Stimulated activated naive B cell treated with anti-CD40 and anti-IgM and Interleukin-4, amounts not matched to agents 10 μg/mL and 1 μg/mL and 100 μg/mL, for 72 hours (primary cell): Measurements from ENCODE around the gene RNF13.

Source experiments
- ATAC-seq, 2 donors: fragments of 150-1000 bp; cut with Tn5 transposase; replicated peaks; 2 replicates each; pipeline ENCODE4 v1.10.0; 2021; ENCODE audit warnings: moderate library complexity in 1 of 2
- DNase-seq: peaks from one replicate; pipeline ENCODE4 v3.0.0; 2021
- H3K27ac Mint-ChIP-seq: one replicate; pipeline ENCODE4 v1.8.0; 2022; ENCODE audit warnings: mild to moderate bottlenecking, mixed read lengths
- H3K27me3 Mint-ChIP-seq, 2 donors: one replicate each; pipeline ENCODE4 v1.8.0; 2022; ENCODE audit warnings: mixed read lengths in 2 of 2
- H3K36me3 Mint-ChIP-seq, 2 donors: one replicate each; pipeline ENCODE4 v1.8.0; 2022; ENCODE audit warnings: mixed read lengths in 2 of 2, mild to moderate bottlenecking in 1 of 2
- H3K4me1 Mint-ChIP-seq, 2 donors: one replicate each; pipeline ENCODE4 v1.8.0; 2022; ENCODE audit warnings: mixed read lengths in 2 of 2, mild to moderate bottlenecking in 1 of 2
- H3K4me3 Mint-ChIP-seq, 2 donors: one replicate each; pipeline ENCODE4 v1.8.0; 2022; ENCODE audit warnings: mild to moderate bottlenecking in 2 of 2, mixed read lengths in 2 of 2, moderate library complexity in 1 of 2
- H3K9me3 Mint-ChIP-seq, 2 donors: one replicate each; pipeline ENCODE4 v1.8.0; 2022; ENCODE audit warnings: mixed read lengths in 2 of 2, mild to moderate bottlenecking in 1 of 2

RNF13 gene, protein sequence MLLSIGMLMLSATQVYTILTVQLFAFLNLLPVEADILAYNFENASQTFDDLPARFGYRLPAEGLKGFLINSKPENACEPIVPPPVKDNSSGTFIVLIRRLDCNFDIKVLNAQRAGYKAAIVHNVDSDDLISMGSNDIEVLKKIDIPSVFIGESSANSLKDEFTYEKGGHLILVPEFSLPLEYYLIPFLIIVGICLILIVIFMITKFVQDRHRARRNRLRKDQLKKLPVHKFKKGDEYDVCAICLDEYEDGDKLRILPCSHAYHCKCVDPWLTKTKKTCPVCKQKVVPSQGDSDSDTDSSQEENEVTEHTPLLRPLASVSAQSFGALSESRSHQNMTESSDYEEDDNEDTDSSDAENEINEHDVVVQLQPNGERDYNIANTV

DNA sequence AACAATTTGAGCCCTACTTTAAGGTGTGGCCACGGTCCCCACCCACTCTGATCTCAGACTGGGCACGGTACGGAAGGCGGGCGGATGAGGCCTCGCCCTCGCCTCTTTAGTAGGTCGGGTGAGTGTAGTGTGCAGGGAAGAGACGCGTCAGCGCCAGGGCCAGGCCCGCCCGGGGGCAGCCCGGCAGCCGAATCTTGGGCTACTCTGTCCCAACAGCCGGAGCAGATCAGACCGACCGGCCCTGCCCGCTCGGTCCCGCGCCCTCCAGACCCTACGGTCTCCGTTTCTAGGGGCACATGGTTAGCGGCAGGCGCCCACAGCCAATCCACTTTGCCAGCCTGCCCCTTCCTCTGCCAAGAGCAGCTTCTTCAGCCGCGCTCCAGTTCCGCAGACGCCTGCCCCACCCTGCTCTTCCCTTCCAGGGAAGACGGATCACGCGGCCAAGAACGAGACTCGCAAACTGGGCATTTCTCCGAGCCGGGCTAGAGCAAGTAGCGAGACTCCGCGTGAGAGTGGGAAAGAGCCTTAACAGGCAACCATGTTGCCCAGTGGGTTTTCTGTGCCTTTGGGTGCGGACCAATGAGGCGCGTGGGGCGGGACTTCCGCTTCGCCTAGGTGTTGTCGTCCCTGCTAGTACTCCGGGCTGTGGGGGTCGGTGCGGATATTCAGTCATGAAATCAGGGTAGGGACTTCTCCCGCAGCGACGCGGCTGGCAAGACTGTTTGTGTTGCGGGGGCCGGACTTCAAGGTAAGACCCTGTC is at the start of gene RNF13:
RNF13 (plus strand) TSS at position 610 of the 761 bp plus-strand sequence. CDS start 32,812 bp downstream, outside the sequence.
- Mint-ChIP-seq H3K27me3 (no peaks in the 10 kb centered on the region), H3K27ac (peak within 1 kb of the TSS; percentile 100), H3K4me1 (peaks cover 31 to 48% of the 10 kb centered on the region in 2 donors), H3K36me3 (peaks cover 0 to 8% of the 10 kb centered on the region in 2 donors), H3K4me3 (peak within 1 kb of the TSS; percentile 97 to 99), H3K9me3 (no peaks in the 10 kb centered on the region)
- ATAC-seq, result peak; percentile 91 to 94
- peak; percentile 93 for DNase-seq

GRCh38 chr3:149763565-149764195 is 49.3 kb upstream of the RNF13 start:
- Mint-ChIP-seq H3K27me3 (peaks cover 6 to 15% of the 10 kb centered on the region in 2 donors), H3K4me1 (no peaks in the 10 kb centered on the region), H3K36me3 (no peaks in the 10 kb centered on the region), H3K27ac (no peak overlapping the region), H3K9me3 (no peaks in the 10 kb centered on the region), H3K4me3 (no peak overlapping the region)
- DNase-seq (no peak), ATAC-seq (no peak)

- ATAC-seq, result no peak
- Mint-ChIP-seq H3K4me3 (no peak overlapping the region), H3K27ac (no peak overlapping the region), H3K9me3 (no peaks in the 10 kb centered on the region), H3K27me3 (peaks cover 6 to 15% of the 10 kb centered on the region in 2 donors), H3K4me1 (no peaks in the 10 kb centered on the region), H3K36me3 (no peaks in the 10 kb centered on the region)
- no peak for DNase-seq
Measured at GRCh38 chr3:149764302-149764701, 48.7 kb upstream of the RNF13 start.

DNA sequence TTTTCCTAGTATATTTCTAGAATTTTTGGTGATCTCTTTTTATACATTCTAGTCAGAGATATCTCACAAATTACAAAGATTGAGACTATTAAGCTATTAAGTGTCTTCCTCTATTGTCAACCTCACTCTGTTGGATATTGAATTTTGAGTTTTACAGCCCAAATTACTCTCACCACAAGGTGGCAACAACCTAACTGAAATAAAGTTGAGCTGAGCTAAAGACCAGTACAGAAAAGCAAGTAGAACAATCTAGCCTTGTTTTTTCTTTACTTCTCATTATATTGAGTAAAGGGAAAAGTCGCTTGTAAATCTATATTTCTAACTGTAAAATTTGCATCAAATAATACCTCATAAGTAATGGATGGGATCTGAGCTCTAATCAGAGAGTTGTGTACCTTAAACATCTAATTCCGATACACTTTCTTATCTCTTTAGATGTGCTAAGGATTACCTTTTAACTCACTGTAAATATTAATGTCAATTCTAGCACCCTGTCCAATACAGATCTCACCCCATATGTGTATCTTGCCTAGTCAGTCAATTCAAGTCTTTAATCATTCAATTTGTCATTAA is 47.2 kb upstream of the RNF13 start:
- Mint-ChIP-seq H3K27me3 (peaks cover 6 to 10% of the 10 kb centered on the region in 2 donors), H3K4me1 (no peaks in the 10 kb centered on the region), H3K27ac (no peak overlapping the region), H3K9me3 (no peaks in the 10 kb centered on the region), H3K4me3 (no peak overlapping the region), H3K36me3 (no peaks in the 10 kb centered on the region)
- DNase-seq (no peak), ATAC-seq (no peak)

DNA sequence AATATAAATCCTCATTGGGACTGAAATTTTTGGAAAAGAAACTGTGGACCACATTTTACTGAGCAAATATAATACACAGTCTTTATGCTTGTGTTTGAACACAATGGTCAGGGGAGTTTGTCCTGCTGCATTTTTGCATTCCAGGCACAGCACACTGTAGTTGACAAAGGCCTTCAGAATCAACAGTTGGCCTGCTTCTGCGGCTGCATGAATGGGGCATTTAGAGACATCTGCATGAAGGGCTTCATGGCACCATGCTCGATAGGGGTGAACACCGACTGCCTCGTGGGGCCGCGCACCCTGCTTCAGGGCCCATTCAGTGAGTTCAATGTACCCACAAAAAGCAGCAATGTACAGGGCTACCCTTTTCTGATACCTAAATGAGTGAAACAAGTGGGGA is 45.3 kb upstream of the RNF13 start:
- H3K4me1 Mint-ChIP-seq, result no peaks in the 10 kb centered on the region
- no peaks in the 10 kb centered on the region for H3K36me3 Mint-ChIP-seq
- no peak for DNase-seq

DNA sequence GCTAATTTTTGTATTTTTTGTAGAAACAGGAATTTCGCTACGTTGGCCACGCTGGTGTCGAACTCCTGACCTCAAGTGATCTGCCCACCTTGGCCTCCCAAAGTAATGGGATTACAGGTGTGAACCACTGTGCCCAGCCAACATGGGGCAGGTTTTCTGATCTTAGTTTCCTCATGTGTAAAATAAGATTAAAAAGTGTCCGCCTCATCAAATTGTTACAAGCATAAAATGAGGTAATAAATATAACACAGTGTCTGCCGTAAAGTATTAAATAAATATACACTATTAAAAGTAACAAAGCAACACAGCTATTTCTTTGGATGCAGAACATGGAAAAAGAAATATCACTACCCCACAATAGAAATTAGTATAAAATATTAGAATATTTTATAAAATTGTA is 44.3 kb upstream of the RNF13 start:
- no peak for DNase-seq
- no peak overlapping the region for H3K27ac Mint-ChIP-seq
- no peak overlapping the region for H3K4me3 Mint-ChIP-seq
- no peaks in the 10 kb centered on the region for H3K9me3 Mint-ChIP-seq
- no peaks in the 10 kb centered on the region for H3K36me3 Mint-ChIP-seq
- peaks cover 7 to 11% of the 10 kb centered on the region in 2 donors for H3K27me3 Mint-ChIP-seq
- no peak for ATAC-seq
- no peaks in the 10 kb centered on the region for H3K4me1 Mint-ChIP-seq

More for the DNA sequence above, 45.3 kb upstream of the RNF13 start:
- Mint-ChIP-seq H3K4me3 (no peak overlapping the region), H3K9me3 (no peaks in the 10 kb centered on the region), H3K27ac (no peak overlapping the region), H3K27me3 (peaks cover 7 to 11% of the 10 kb centered on the region in 2 donors)
- no peak for ATAC-seq

GRCh38 chr3:149770246-149770645 is 42.8 kb upstream of the RNF13 start:
- H3K9me3 Mint-ChIP-seq, result no peaks in the 10 kb centered on the region
- ATAC-seq (no peak), DNase-seq (no peak)
- no peak overlapping the region for H3K4me3 Mint-ChIP-seq
- H3K36me3 Mint-ChIP-seq, result no peaks in the 10 kb centered on the region
- H3K27me3 Mint-ChIP-seq, result peaks cover 7 to 11% of the 10 kb centered on the region in 2 donors
- no peaks in the 10 kb centered on the region for H3K4me1 Mint-ChIP-seq
- H3K27ac Mint-ChIP-seq, result no peak overlapping the region

DNA sequence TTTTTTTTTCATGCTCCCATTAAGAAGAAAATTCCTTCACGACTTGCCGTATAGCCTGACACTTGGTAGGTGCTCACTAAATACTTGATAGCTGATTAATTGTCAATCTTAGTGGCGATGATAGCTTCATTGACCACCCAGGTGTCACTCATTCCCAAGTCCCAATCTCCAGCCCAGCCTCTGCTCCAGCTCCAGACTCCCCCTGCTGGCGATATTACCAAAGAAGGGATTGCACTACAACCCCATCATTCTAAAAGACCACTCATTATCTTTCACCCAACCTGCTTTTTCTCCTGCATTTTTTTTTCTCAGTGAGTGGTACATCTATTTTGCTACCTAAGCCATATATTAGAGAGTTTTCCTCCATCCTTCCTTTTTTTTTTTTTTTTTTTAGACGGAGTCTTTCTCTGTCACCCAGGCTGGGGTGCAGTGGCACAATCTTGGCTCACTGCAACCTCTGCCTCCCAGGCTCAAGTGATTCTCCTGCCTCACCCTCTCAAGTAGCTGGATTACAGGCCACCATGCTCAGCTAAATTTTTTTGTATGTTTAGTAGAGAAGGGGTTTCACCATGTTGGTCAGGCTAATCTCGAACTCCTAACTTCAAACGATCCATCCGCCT is 41.3 kb upstream of the RNF13 start:
- no peak overlapping the region for H3K27ac Mint-ChIP-seq
- no peak for DNase-seq
- peaks cover 7 to 11% of the 10 kb centered on the region in 2 donors for H3K27me3 Mint-ChIP-seq
- H3K4me3 Mint-ChIP-seq, result no peak overlapping the region
- no peaks in the 10 kb centered on the region for H3K36me3 Mint-ChIP-seq
- ATAC-seq, result peak; percentile 63 to 66
- H3K9me3 Mint-ChIP-seq, result no peaks in the 10 kb centered on the region
- H3K4me1 Mint-ChIP-seq, result no peaks in the 10 kb centered on the region

GRCh38 chr3:149772861-149773260 is 40.2 kb upstream of the RNF13 start:
- no peaks in the 10 kb centered on the region for H3K36me3 Mint-ChIP-seq
- no peak for DNase-seq
- H3K27me3 Mint-ChIP-seq, result peaks cover 7 to 12% of the 10 kb centered on the region in 2 donors
- H3K27ac Mint-ChIP-seq, result no peak overlapping the region
- no peak for ATAC-seq
- no peaks in the 10 kb centered on the region for H3K4me1 Mint-ChIP-seq
- H3K9me3 Mint-ChIP-seq, result no peaks in the 10 kb centered on the region
- no peak overlapping the region for H3K4me3 Mint-ChIP-seq

- H3K36me3 Mint-ChIP-seq, result no peaks in the 10 kb centered on the region
- DNase-seq (no peak), ATAC-seq (no peak)
- H3K9me3 Mint-ChIP-seq, result no peaks in the 10 kb centered on the region
- H3K27ac Mint-ChIP-seq, result no peak overlapping the region
- peaks cover 6 to 10% of the 10 kb centered on the region in 2 donors for H3K27me3 Mint-ChIP-seq
- H3K4me3 Mint-ChIP-seq, result no peak overlapping the region
- peaks cover 8 to 17% of the 10 kb centered on the region in 2 donors for H3K4me1 Mint-ChIP-seq
Measured at GRCh38 chr3:149776170-149776569, 36.8 kb upstream of the RNF13 start.

DNA sequence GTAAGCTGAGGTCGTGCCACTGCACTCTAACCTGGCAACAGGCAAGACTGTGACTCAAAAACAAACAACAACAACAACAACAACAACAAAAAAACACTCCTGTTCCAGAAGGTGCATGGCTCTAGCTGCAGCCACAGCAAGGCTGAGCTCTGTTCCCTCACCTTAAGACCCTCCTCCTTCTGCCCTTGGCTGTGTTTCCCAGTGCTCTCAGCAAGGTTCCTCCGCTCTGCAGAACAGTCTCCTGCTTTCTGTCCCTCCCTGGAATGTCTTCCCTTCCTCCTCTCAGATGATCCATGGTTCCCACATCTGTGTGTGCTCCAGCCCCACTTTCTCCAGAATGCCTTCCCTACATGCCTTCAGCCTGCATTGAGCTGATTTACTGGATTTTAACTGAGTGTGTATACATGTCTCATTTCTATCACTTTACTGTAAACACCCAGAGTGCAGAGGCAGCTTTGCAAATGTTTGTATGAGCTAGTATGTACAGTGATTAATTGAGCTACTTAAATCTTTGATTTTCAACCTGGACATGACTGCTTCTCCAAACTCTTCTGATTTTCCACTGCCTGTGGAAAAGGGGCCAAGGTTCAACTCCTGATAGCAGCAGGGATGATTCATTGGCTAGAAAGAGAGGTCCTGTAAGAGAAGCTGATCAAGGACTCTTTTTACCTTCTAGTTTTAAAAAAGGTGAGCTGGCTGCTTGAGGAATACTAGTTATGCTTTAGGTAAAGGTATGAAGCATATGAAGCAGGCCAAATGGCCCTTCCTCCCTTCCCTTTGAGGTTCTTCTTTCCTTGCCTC is 35.4 kb upstream of the RNF13 start:
- no peak overlapping the region for H3K4me3 Mint-ChIP-seq
- H3K9me3 Mint-ChIP-seq, result no peaks in the 10 kb centered on the region
- H3K4me1 Mint-ChIP-seq, result peaks cover 13 to 26% of the 10 kb centered on the region in 2 donors

GRCh38 chr3:149781211-149781610 is 31.8 kb upstream of the RNF13 start:
- Mint-ChIP-seq H3K27me3 (peaks cover 0 to 5% of the 10 kb centered on the region in 2 donors), H3K4me1 (peaks cover 28 to 47% of the 10 kb centered on the region in 2 donors), H3K9me3 (no peaks in the 10 kb centered on the region), H3K27ac (peak overlapping the region; percentile 92), H3K36me3 (no peaks in the 10 kb centered on the region), H3K4me3 (peak overlapping the region; percentile 52 to 79)
- peak; percentile 1 for DNase-seq
- ATAC-seq, result peak in 1 of 2 donors; percentile 79

More for the DNA sequence above, 35.4 kb upstream of the RNF13 start:
- Mint-ChIP-seq H3K36me3 (no peaks in the 10 kb centered on the region), H3K27ac (no peak overlapping the region), H3K27me3 (peaks cover 0 to 5% of the 10 kb centered on the region in 2 donors)
- no peak for DNase-seq
- ATAC-seq, result no peak

- H3K4me3 Mint-ChIP-seq, result peak overlapping the region; percentile 52 to 79
Measured at GRCh38 chr3:149781741-149782140, 31.3 kb upstream of the RNF13 start.

More at GRCh38 chr3:149781741-149782140, 31.3 kb upstream of the RNF13 start:
- Mint-ChIP-seq H3K27me3 (peaks cover 0 to 5% of the 10 kb centered on the region in 2 donors), H3K4me1 (peaks cover 28 to 47% of the 10 kb centered on the region in 2 donors), H3K27ac (peak overlapping the region; percentile 92), H3K9me3 (no peaks in the 10 kb centered on the region), H3K36me3 (no peaks in the 10 kb centered on the region)
- ATAC-seq (peak in 1 of 2 donors; percentile 16), DNase-seq (no peak)
